Activated CD4-positive, alpha-beta memory T cell treated with anti-CD3 and anti-CD28 coated beads, Interleukin-2, amount 10 ng/mL, durations not matched to agents 7 days and 5 days (primary cell): ENCODE results near the gene TMEM209. TPM values are rescaled to one million over a fixed set of nuclear protein-coding genes. Genes with fewer than 3 reads are reported as not detected.
"Not testable (repeated sequence)": the region's sequence is repeated elsewhere in the genome, so short reads cannot be mapped to it uniquely, and the experiment has no call there.

Experiments used
- CTCF ChIA-PET: fragments of 350-600 bp; sonication (Branson Sonifier 250); formaldehyde crosslinking; loops from one replicate; lab custom pipeline; 2021; ENCODE audit warnings: antibody characterized with exemption, inconsistent platforms; lab: Charles Lee
- POLR2A ChIA-PET: fragments of 350-600 bp; sonication (Branson Sonifier 250); formaldehyde crosslinking; loops from one replicate; lab custom pipeline; 2021; ENCODE audit warnings: antibody characterized with exemption; lab: Charles Lee
- DNase-seq: peaks from one replicate; pipeline ENCODE4 v3.0.0-alpha.2; 2020
- H3K27ac Mint-ChIP-seq: one replicate; pipeline ENCODE4 v1.8.0; 2021; ENCODE audit warnings: mild to moderate bottlenecking, mixed read lengths
- H3K27me3 Mint-ChIP-seq: one replicate; pipeline ENCODE4 v1.8.0; 2021; ENCODE audit warnings: mixed read lengths
- H3K36me3 Mint-ChIP-seq: one replicate; pipeline ENCODE4 v1.8.0; 2021; ENCODE audit warnings: low read depth, mixed read lengths
- H3K4me1 Mint-ChIP-seq: one replicate; pipeline ENCODE4 v1.8.0; 2021; ENCODE audit warnings: mixed read lengths
- H3K4me3 Mint-ChIP-seq: one replicate; pipeline ENCODE4 v1.8.0; 2021; ENCODE audit warnings: mild to moderate bottlenecking, mixed read lengths
- H3K9me3 Mint-ChIP-seq: one replicate; pipeline ENCODE4 v1.8.0; 2021; ENCODE audit warnings: mixed read lengths
- total RNA-seq, 2 experiments: library from RNA; stranded (reverse); gene quantifications; one replicate each; pipeline ENCODE4 v1.2.3, GENCODE V29; 2021

Gene TMEM209
- total RNA-seq, 2 experiments from 2014 or later = 35.5 to 35.7 TPM

- H3K27me3 Mint-ChIP-seq = no peaks in the 10 kb centered on the region
- H3K4me3 Mint-ChIP-seq = no peak overlapping the region
- H3K27ac Mint-ChIP-seq = no peak overlapping the region
- H3K36me3 Mint-ChIP-seq = peaks cover 39% of the 10 kb centered on the region
- no peak for DNase-seq
- ChIA-PET CTCF (no interaction called here), POLR2A (no interaction called here)
- H3K9me3 Mint-ChIP-seq = no peaks in the 10 kb centered on the region
- peaks cover 19% of the 10 kb centered on the region for H3K4me1 Mint-ChIP-seq
These were observed 69.7 kb downstream of the TMEM209 start for GRCh38 chr7:130135208-130136205.

- peaks cover 17% of the 10 kb centered on the region for H3K4me1 Mint-ChIP-seq
- peaks cover 39% of the 10 kb centered on the region for H3K36me3 Mint-ChIP-seq
- no peaks in the 10 kb centered on the region for H3K27me3 Mint-ChIP-seq
- no peak for DNase-seq
- H3K27ac Mint-ChIP-seq = no peak overlapping the region
- ChIA-PET POLR2A (no interaction called here), CTCF (interaction anchor here (0.6 kb wide), 1 partner anchor 33 kb away, joined by 5 read pairs; no protein-coding TSS in a partner anchor)
- H3K4me3 Mint-ChIP-seq = no peak overlapping the region
- H3K9me3 Mint-ChIP-seq = no peaks in the 10 kb centered on the region
These were observed 70.5 kb downstream of the TMEM209 start for GRCh38 chr7:130134726-130135125.

GRCh38 chr7:130134106-130134636 lies 71.0 kb downstream of the TMEM209 start:
- POLR2A ChIA-PET = no interaction called here
- H3K4me1 Mint-ChIP-seq = peaks cover 17% of the 10 kb centered on the region
- CTCF ChIA-PET = interaction anchor here (0.6 kb wide), 1 partner anchor 33 kb away, joined by 5 read pairs; no protein-coding TSS in a partner anchor
- H3K36me3 Mint-ChIP-seq = peaks cover 44% of the 10 kb centered on the region
- no peaks in the 10 kb centered on the region for H3K27me3 Mint-ChIP-seq
- no peaks in the 10 kb centered on the region for H3K9me3 Mint-ChIP-seq
- H3K27ac Mint-ChIP-seq = no peak overlapping the region
- DNase-seq = no peak
- H3K4me3 Mint-ChIP-seq = no peak overlapping the region

- peaks cover 17% of the 10 kb centered on the region for H3K4me1 Mint-ChIP-seq
- H3K36me3 Mint-ChIP-seq = peaks cover 50% of the 10 kb centered on the region
- no peaks in the 10 kb centered on the region for H3K27me3 Mint-ChIP-seq
- no peak overlapping the region for H3K27ac Mint-ChIP-seq
- ChIA-PET CTCF (no interaction called here), POLR2A (interaction anchor here (1.1 kb wide), 1 partner anchor 8 kb away, joined by 3 read pairs; no protein-coding TSS in a partner anchor)
- no peak overlapping the region for H3K4me3 Mint-ChIP-seq
- DNase-seq = no peak
- H3K9me3 Mint-ChIP-seq = no peaks in the 10 kb centered on the region
These were observed 72.0 kb downstream of the TMEM209 start for GRCh38 chr7:130133029-130133782.

GRCh38 chr7:130131964-130132875 lies 73.0 kb downstream of the TMEM209 start:
- Mint-ChIP-seq H3K36me3 (peaks cover 48% of the 10 kb centered on the region), H3K9me3 (no peaks in the 10 kb centered on the region), H3K4me1 (peaks cover 17% of the 10 kb centered on the region), H3K27ac (no peak overlapping the region), H3K4me3 (no peak overlapping the region), H3K27me3 (no peaks in the 10 kb centered on the region)
- DNase-seq = no peak
- POLR2A ChIA-PET = interaction anchor here (1.1 to 1.2 kb wide), 2 partner anchors 9 to 74 kb away, joined by 3 read pairs; partner anchors contain the start of gene TMEM209
- CTCF ChIA-PET = no interaction called here

- no peak for DNase-seq
- H3K27me3 Mint-ChIP-seq = no peaks in the 10 kb centered on the region
- peaks cover 10% of the 10 kb centered on the region for H3K4me1 Mint-ChIP-seq
- no peak overlapping the region for H3K27ac Mint-ChIP-seq
- ChIA-PET POLR2A (interaction anchor here (1.2 kb wide), 1 partner anchor 74 kb away, joined by 3 read pairs; the partner anchor contains the start of gene TMEM209), CTCF (no interaction called here)
- H3K4me3 Mint-ChIP-seq = no peak overlapping the region
- H3K36me3 Mint-ChIP-seq = peaks cover 51% of the 10 kb centered on the region
- H3K9me3 Mint-ChIP-seq = no peaks in the 10 kb centered on the region
These were observed 73.9 kb downstream of the TMEM209 start for GRCh38 chr7:130131191-130131834.

GRCh38 chr7:130129011-130129411 lies 76.2 kb downstream of the TMEM209 start:
- no peaks in the 10 kb centered on the region for H3K9me3 Mint-ChIP-seq
- DNase-seq = no peak
- H3K36me3 Mint-ChIP-seq = peaks cover 43% of the 10 kb centered on the region
- POLR2A ChIA-PET = no interaction called here
- no peak overlapping the region for H3K4me3 Mint-ChIP-seq
- CTCF ChIA-PET = no interaction called here
- H3K4me1 Mint-ChIP-seq = no peaks in the 10 kb centered on the region
- no peaks in the 10 kb centered on the region for H3K27me3 Mint-ChIP-seq
- H3K27ac Mint-ChIP-seq = no peak overlapping the region

- POLR2A ChIA-PET = no interaction called here
- Mint-ChIP-seq H3K36me3 (peaks cover 44% of the 10 kb centered on the region), H3K4me3 (no peak overlapping the region), H3K9me3 (no peaks in the 10 kb centered on the region), H3K27ac (no peak overlapping the region), H3K4me1 (no peaks in the 10 kb centered on the region), H3K27me3 (no peaks in the 10 kb centered on the region)
- no peak for DNase-seq
- CTCF ChIA-PET = no interaction called here
These were observed 77.3 kb downstream of the TMEM209 start for GRCh38 chr7:130127821-130128317.

GRCh38 chr7:130127404-130127803 lies 77.8 kb downstream of the TMEM209 start:
- no peak for DNase-seq
- peaks cover 49% of the 10 kb centered on the region for H3K36me3 Mint-ChIP-seq
- no peak overlapping the region for H3K27ac Mint-ChIP-seq
- no peaks in the 10 kb centered on the region for H3K4me1 Mint-ChIP-seq
- CTCF ChIA-PET = no interaction called here
- POLR2A ChIA-PET = no interaction called here
- H3K4me3 Mint-ChIP-seq = no peak overlapping the region
- H3K27me3 Mint-ChIP-seq = no peaks in the 10 kb centered on the region
- H3K9me3 Mint-ChIP-seq = no peaks in the 10 kb centered on the region

GRCh38 chr7:130126840-130127239 lies 78.4 kb downstream of the TMEM209 start:
- DNase-seq, POLR2A ChIA-PET: not testable (repeated sequence)
- peaks cover 55% of the 10 kb centered on the region for H3K36me3 Mint-ChIP-seq

GRCh38 chr7:130124711-130125110 lies 80.5 kb downstream of the TMEM209 start:
- no peak for DNase-seq
- H3K4me1 Mint-ChIP-seq = no peaks in the 10 kb centered on the region
- ChIA-PET CTCF (no interaction called here), POLR2A (no interaction called here)
- H3K27me3 Mint-ChIP-seq = no peaks in the 10 kb centered on the region
- H3K27ac Mint-ChIP-seq = no peak overlapping the region
- H3K36me3 Mint-ChIP-seq = peaks cover 45% of the 10 kb centered on the region
- no peak overlapping the region for H3K4me3 Mint-ChIP-seq
- no peaks in the 10 kb centered on the region for H3K9me3 Mint-ChIP-seq

More at GRCh38 chr7:130126840-130127239, 78.4 kb downstream of the TMEM209 start:
- H3K4me3 Mint-ChIP-seq, H3K9me3 Mint-ChIP-seq, H3K27ac Mint-ChIP-seq, H3K27me3 Mint-ChIP-seq, H3K4me1 Mint-ChIP-seq, CTCF ChIA-PET: not testable (repeated sequence)
